ENCODE results near the gene CFH.
"Not testable (repeated sequence)": the region's sequence is repeated elsewhere in the genome, so short reads cannot be mapped to it uniquely, and the experiment has no call there.

Gene CFH

GRCh38 chr1:196628838-196629237 lies 23.0 kb upstream of the CFH start:
- H3K79me2 ChIP-seq (ENCODE audit: control insufficient read depth, insufficient read depth, low read length, poor library complexity): no peaks in the 10 kb centered on the region
- no peaks in the 10 kb centered on the region for H3K9me3 ChIP-seq (ENCODE audit: insufficient read depth, low read depth, low read length)
- no peak for DNase-seq
- no peak overlapping the region for H4K91ac ChIP-seq (ENCODE audit: low read depth, low read length)
- H3K4me1 ChIP-seq (ENCODE audit: control insufficient read depth in 1 of 2, insufficient read depth in 2 of 2, low read length in 2 of 2): no peaks in the 10 kb centered on the region
- no CpG with 5 or more reads among the region's 3 CpGs for WGBS (ENCODE audit: extremely low coverage, insufficient coverage, insufficient read length)
- H3K9ac ChIP-seq (ENCODE audit: low read length): no peak overlapping the region
- no peaks in the 10 kb centered on the region for H3K79me1 ChIP-seq (ENCODE audit: low read length)
- no peaks in the 10 kb centered on the region for H3K36me3 ChIP-seq (ENCODE audit: control insufficient read depth in 1 of 2, insufficient read depth in 2 of 2, low read length in 2 of 2)
- H3K23ac ChIP-seq (ENCODE audit: low read length): no peak overlapping the region
- no peak overlapping the region for H3K4me3 ChIP-seq (ENCODE audit: low read depth, low read length)
- H3K27me3 ChIP-seq (ENCODE audit: insufficient read depth, low read length): no peaks in the 10 kb centered on the region
- H3K4ac ChIP-seq (ENCODE audit: low read depth, low read length): no peak overlapping the region
- H2BK5ac ChIP-seq (ENCODE audit: low read depth, low read length, poor library complexity): no peak overlapping the region
- H2AK5ac ChIP-seq (ENCODE audit: low read length): no peak overlapping the region
- no peak overlapping the region for H4K12ac ChIP-seq (ENCODE audit: low read depth, low read length)
- no peak overlapping the region for H3K4me2 ChIP-seq (ENCODE audit: low read length)
- no peak overlapping the region for H3K14ac ChIP-seq (ENCODE audit: low read length)
- H3K27ac ChIP-seq (ENCODE audit: low read depth, low read length): no peak overlapping the region
- no peak overlapping the region for H2BK120ac ChIP-seq (ENCODE audit: insufficient read depth, low read length, poor library complexity)
- H4K8ac ChIP-seq (ENCODE audit: low read depth, low read length): no peak overlapping the region
- no peak overlapping the region for H2AFZ ChIP-seq (ENCODE audit: insufficient read depth, low read length, poor library complexity)
- no peak overlapping the region for H3K18ac ChIP-seq (ENCODE audit: low read length)
- H2BK12ac ChIP-seq (ENCODE audit: low read length): no peak overlapping the region

- no peak overlapping the region for H3K4me3 ChIP-seq (ENCODE audit: low read depth, low read length)
- H3K4ac ChIP-seq (ENCODE audit: low read depth, low read length): no peak overlapping the region
- no peak overlapping the region for H2BK120ac ChIP-seq (ENCODE audit: insufficient read depth, low read length, poor library complexity)
- H4K8ac ChIP-seq (ENCODE audit: low read depth, low read length): no peak overlapping the region
- H2AFZ ChIP-seq (ENCODE audit: insufficient read depth, low read length, poor library complexity): no peak overlapping the region
- no peaks in the 10 kb centered on the region for H3K79me1 ChIP-seq (ENCODE audit: low read length)
- no peak overlapping the region for H3K18ac ChIP-seq (ENCODE audit: low read length)
- no peak overlapping the region for H3K27ac ChIP-seq (ENCODE audit: low read depth, low read length)
- H2AK5ac ChIP-seq (ENCODE audit: low read length): no peak overlapping the region
- no peaks in the 10 kb centered on the region for H3K36me3 ChIP-seq (ENCODE audit: control insufficient read depth in 1 of 2, insufficient read depth in 2 of 2, low read length in 2 of 2)
- H3K23ac ChIP-seq (ENCODE audit: low read length): no peak overlapping the region
- H3K27me3 ChIP-seq (ENCODE audit: insufficient read depth, low read length): no peaks in the 10 kb centered on the region
- H4K91ac ChIP-seq (ENCODE audit: low read depth, low read length): no peak overlapping the region
- WGBS (ENCODE audit: extremely low coverage, insufficient coverage, insufficient read length): no CpG with 5 or more reads among the region's 6 CpGs
- H3K4me1 ChIP-seq (ENCODE audit: control insufficient read depth in 1 of 2, insufficient read depth in 2 of 2, low read length in 2 of 2): no peaks in the 10 kb centered on the region
- no peak overlapping the region for H3K14ac ChIP-seq (ENCODE audit: low read length)
- no peak overlapping the region for H2BK5ac ChIP-seq (ENCODE audit: low read depth, low read length, poor library complexity)
- DNase-seq: peak; percentile 54 to 81
- no peak overlapping the region for H2BK12ac ChIP-seq (ENCODE audit: low read length)
- H3K4me2 ChIP-seq (ENCODE audit: low read length): no peak overlapping the region
- no peaks in the 10 kb centered on the region for H3K79me2 ChIP-seq (ENCODE audit: control insufficient read depth, insufficient read depth, low read length, poor library complexity)
- H3K9ac ChIP-seq (ENCODE audit: low read length): no peak overlapping the region
- no peaks in the 10 kb centered on the region for H3K9me3 ChIP-seq (ENCODE audit: insufficient read depth, low read depth, low read length)
- H4K12ac ChIP-seq (ENCODE audit: low read depth, low read length): no peak overlapping the region
Measured at GRCh38 chr1:196637606-196638005, 14.2 kb upstream of the CFH start.

GRCh38 chr1:196638466-196638865 lies 13.4 kb upstream of the CFH start:
- no CpG with 5 or more reads among the region's 2 CpGs for WGBS (ENCODE audit: extremely low coverage, insufficient coverage, insufficient read length)
- H3K9me3 ChIP-seq (ENCODE audit: insufficient read depth, low read depth, low read length): no peaks in the 10 kb centered on the region
- H3K79me1 ChIP-seq (ENCODE audit: low read length): no peaks in the 10 kb centered on the region
- H3K79me2 ChIP-seq (ENCODE audit: control insufficient read depth, insufficient read depth, low read length, poor library complexity): no peaks in the 10 kb centered on the region
- no peaks in the 10 kb centered on the region for H3K4me1 ChIP-seq (ENCODE audit: control insufficient read depth in 1 of 2, insufficient read depth in 2 of 2, low read length in 2 of 2)
- no peak overlapping the region for H2BK120ac ChIP-seq (ENCODE audit: insufficient read depth, low read length, poor library complexity)
- H4K12ac ChIP-seq (ENCODE audit: low read depth, low read length): no peak overlapping the region
- no peak overlapping the region for H3K14ac ChIP-seq (ENCODE audit: low read length)
- no peak overlapping the region for H4K91ac ChIP-seq (ENCODE audit: low read depth, low read length)
- H3K27ac ChIP-seq (ENCODE audit: low read depth, low read length): no peak overlapping the region
- no peaks in the 10 kb centered on the region for H3K27me3 ChIP-seq (ENCODE audit: insufficient read depth, low read length)
- no peaks in the 10 kb centered on the region for H3K36me3 ChIP-seq (ENCODE audit: control insufficient read depth in 1 of 2, insufficient read depth in 2 of 2, low read length in 2 of 2)
- H3K23ac ChIP-seq (ENCODE audit: low read length): no peak overlapping the region
- H2BK5ac ChIP-seq (ENCODE audit: low read depth, low read length, poor library complexity): no peak overlapping the region
- no peak overlapping the region for H3K4ac ChIP-seq (ENCODE audit: low read depth, low read length)
- H3K9ac ChIP-seq (ENCODE audit: low read length): no peak overlapping the region
- H2AK5ac ChIP-seq (ENCODE audit: low read length): no peak overlapping the region
- no peak overlapping the region for H3K18ac ChIP-seq (ENCODE audit: low read length)
- H3K4me2 ChIP-seq (ENCODE audit: low read length): no peak overlapping the region
- H4K8ac ChIP-seq (ENCODE audit: low read depth, low read length): no peak overlapping the region
- H3K4me3 ChIP-seq (ENCODE audit: low read depth, low read length): no peak overlapping the region
- no peak overlapping the region for H2BK12ac ChIP-seq (ENCODE audit: low read length)
- DNase-seq: peak in 1 of 2 donors; percentile 43
- H2AFZ ChIP-seq (ENCODE audit: insufficient read depth, low read length, poor library complexity): no peak overlapping the region

GRCh38 chr1:196639291-196639690 lies 12.6 kb upstream of the CFH start:
- not testable (repeated sequence) for H3K79me1 ChIP-seq (ENCODE audit: low read length); H3K4me3 ChIP-seq (ENCODE audit: low read depth, low read length); H2BK12ac ChIP-seq (ENCODE audit: low read length); H3K27me3 ChIP-seq (ENCODE audit: insufficient read depth, low read length); H3K79me2 ChIP-seq (ENCODE audit: control insufficient read depth, insufficient read depth, low read length, poor library complexity); H3K4ac ChIP-seq (ENCODE audit: low read depth, low read length); H2AFZ ChIP-seq (ENCODE audit: insufficient read depth, low read length, poor library complexity); H3K36me3 ChIP-seq (ENCODE audit: control insufficient read depth in 1 of 2, insufficient read depth in 2 of 2, low read length in 2 of 2); H3K4me1 ChIP-seq (ENCODE audit: control insufficient read depth in 1 of 2, insufficient read depth in 2 of 2, low read length in 2 of 2); H3K27ac ChIP-seq (ENCODE audit: low read depth, low read length); H3K9me3 ChIP-seq (ENCODE audit: insufficient read depth, low read depth, low read length); H4K91ac ChIP-seq (ENCODE audit: low read depth, low read length); H3K14ac ChIP-seq (ENCODE audit: low read length); H3K4me2 ChIP-seq (ENCODE audit: low read length); H3K23ac ChIP-seq (ENCODE audit: low read length); H4K12ac ChIP-seq (ENCODE audit: low read depth, low read length); H3K18ac ChIP-seq (ENCODE audit: low read length); H2BK5ac ChIP-seq (ENCODE audit: low read depth, low read length, poor library complexity); H2AK5ac ChIP-seq (ENCODE audit: low read length); H2BK120ac ChIP-seq (ENCODE audit: insufficient read depth, low read length, poor library complexity); H4K8ac ChIP-seq (ENCODE audit: low read depth, low read length); H3K9ac ChIP-seq (ENCODE audit: low read length)
- peak; percentile 66 to 76 for DNase-seq
- WGBS (ENCODE audit: extremely low coverage, insufficient coverage, insufficient read length): no CpG with 5 or more reads among the region's 5 CpGs
